OCI-LY7 (cell line): ENCODE data around the gene PRRX2. TPM values are rescaled to one million over a fixed set of nuclear protein-coding genes. Genes with fewer than 3 reads are reported as not detected.
"Not testable (repeated sequence)": the region's sequence is repeated elsewhere in the genome, so short reads cannot be mapped to it uniquely, and the experiment has no call there.

ENCODE experiments used
- BruUV-seq: library from RNA; stranded (reverse); fragments of 400-500 nt; replicated peaks from 2 replicates; lab custom pipeline; 2021; lab: Mats Ljungman, UMichigan
- CTCF ChIA-PET: fragments of 300-600 bp; sonication (Branson Sonifier 250); formaldehyde crosslinking; loops from one replicate; lab custom pipeline; 2022; ENCODE audit warnings: antibody characterized with exemption; ENCODE audit not compliant: unreplicated experiment; lab: Charles Lee
- POLR2A ChIA-PET: fragments of 300-600 bp; sonication (Branson Sonifier 250); formaldehyde crosslinking; loops from one replicate; lab custom pipeline; 2022; ENCODE audit warnings: antibody characterized with exemption; lab: Charles Lee
- DNase-seq: peaks from one replicate; pipeline ENCODE4 v3.0.0-alpha.2; 2015; ENCODE audit warnings: low spot score
- H2AFZ ChIP-seq: fragments of 200-600 bp; sonication (generic), shearing (Covaris generic); 2 replicates; pipeline ENCODE4 v1.6.1; 2014; ENCODE audit warnings: mild to moderate bottlenecking, antibody characterized with exemption, low read length, moderate library complexity
- H3K27ac ChIP-seq: fragments of 200-600 bp; sonication (generic); 2 replicates; pipeline ENCODE4 v1.5.1; 2014; ENCODE audit warnings: mixed run types, low read depth, mild to moderate bottlenecking, moderate library complexity, low read length, inconsistent platforms; ENCODE audit not compliant: poor library complexity, severe bottlenecking
- H3K36me3 ChIP-seq: fragments of 200-600 bp; sonication (generic); 2 replicates; pipeline ENCODE4 v1.6.1; 2014; ENCODE audit warnings: mild to moderate bottlenecking, antibody characterized with exemption, low read length, moderate library complexity, mixed read lengths; ENCODE audit not compliant: insufficient read depth
- H3K4me1 ChIP-seq: fragments of 200-600 bp; sonication (generic); 2 replicates; pipeline ENCODE4 v1.5.1; 2014; ENCODE audit warnings: mild to moderate bottlenecking, low read length; ENCODE audit not compliant: insufficient read depth, poor library complexity, severe bottlenecking
- H3K4me2 ChIP-seq: fragments of 200-600 bp; sonication (generic); 2 replicates; pipeline ENCODE4 v1.6.1; 2014; ENCODE audit warnings: mild to moderate bottlenecking, low read length
- H3K4me3 ChIP-seq: fragments of 200-600 bp; sonication (generic); 2 replicates; pipeline ENCODE4 v1.5.1; 2014; ENCODE audit warnings: mild to moderate bottlenecking, low read depth, low read length; ENCODE audit not compliant: poor library complexity, severe bottlenecking
- H3K79me2 ChIP-seq: fragments of 200-600 bp; sonication (generic); 2 replicates; pipeline ENCODE4 v1.6.1; 2016; ENCODE audit warnings: low read depth, mild to moderate bottlenecking, low read length, moderate library complexity, mixed read lengths; ENCODE audit not compliant: insufficient read depth
- H3K9me2 ChIP-seq: fragments of 200-600 bp; sonication (generic); 2 replicates; pipeline ENCODE4 v1.6.1; 2016; ENCODE audit warnings: mild to moderate bottlenecking, low read length, mixed read lengths; ENCODE audit not compliant: insufficient read depth
- H3K9me3 ChIP-seq: fragments of 200-600 bp; sonication (generic); 2 replicates; pipeline ENCODE4 v1.6.1; 2014; ENCODE audit warnings: mild to moderate bottlenecking, mixed run types, low read length, mixed read lengths
- H4K20me1 ChIP-seq: fragments of 200-600 bp; sonication (generic); 2 replicates; pipeline ENCODE4 v1.6.1; 2014; ENCODE audit warnings: mild to moderate bottlenecking, antibody characterized with exemption, low read length, moderate library complexity, mixed read lengths; ENCODE audit not compliant: insufficient read depth
- CTCF ChIP-seq: fragments of 200-600 bp; sonication (generic); conservative IDR thresholded peaks from 2 replicates; pipeline ENCODE4 v1.5.1; 2014; ENCODE audit warnings: mild to moderate bottlenecking, antibody characterized with exemption, low read length, moderate library complexity, mixed read lengths
- EZH2phosphoT487 ChIP-seq: fragments of 200-600 bp; sonication (generic); IDR thresholded peaks from 2 replicates; pipeline ENCODE4 v1.6.1; 2018; ENCODE audit warnings: low read depth, borderline replicate concordance, mild to moderate bottlenecking, mixed run types, antibody characterized with exemption, low read length, moderate library complexity, mixed read lengths
- intact Hi-C: fragments of 100-400 bp; cut with micrococcal nuclease; formaldehyde crosslinking; loops from one replicate; pipeline ENCODE4 v1.10.0; 2022; ENCODE audit not compliant: unreplicated experiment
- total RNA-seq, 2 experiments: library from RNA; depleted of rRNA in 1 of 2; stranded (reverse); fragments of >200 nt in 1 of 2; shearing (Covaris generic) in 1 of 2; gene quantifications; 2 replicates each; pipeline ENCODE4 v1.2.3, GENCODE V29; 2014 to 2022

The PRRX2 gene
- total RNA-seq, 2 experiments from 2014 or later = not detected

GRCh38 chr9:129655696-129656095 lies 9.8 kb upstream of the PRRX2 start:
- intact Hi-C loops = no loop called here
- Histone ChIP-seq H3K36me3 (no peaks in the 10 kb centered on the region), H3K9me2 (no peaks in the 10 kb centered on the region), H3K4me2 (no peak overlapping the region), H2AFZ (no peak overlapping the region), H3K4me1 (no peaks in the 10 kb centered on the region), H3K9me3 (no peaks in the 10 kb centered on the region), H4K20me1 (no peaks in the 10 kb centered on the region), H3K27ac (no peak overlapping the region), H3K79me2 (no peaks in the 10 kb centered on the region), H3K4me3 (no peak overlapping the region)
- no peak for TF ChIP-seq CTCF
- TF ChIP-seq EZH2phosphoT487 = no peak
- CTCF ChIA-PET = no interaction called here
- BruUV-seq = no TSS peak
- DNase-seq = no peak
- POLR2A ChIA-PET = no interaction called here

- TF ChIP-seq CTCF (no peak), EZH2phosphoT487 (no peak)
- intact Hi-C loops = no loop called here
- no peaks in the 10 kb centered on the region for H4K20me1 ChIP-seq
- CTCF ChIA-PET = no interaction called here
- no peaks in the 10 kb centered on the region for H3K36me3 ChIP-seq
- no peaks in the 10 kb centered on the region for H3K9me2 ChIP-seq
- no peak overlapping the region for H3K27ac ChIP-seq
- no peak overlapping the region for H3K4me2 ChIP-seq
- no peak overlapping the region for H3K4me3 ChIP-seq
- H3K9me3 ChIP-seq = no peaks in the 10 kb centered on the region
- POLR2A ChIA-PET = no interaction called here
- no peaks in the 10 kb centered on the region for H3K4me1 ChIP-seq
- H3K79me2 ChIP-seq = no peaks in the 10 kb centered on the region
- BruUV-seq = no TSS peak
- H2AFZ ChIP-seq = no peak overlapping the region
- DNase-seq = no peak
Observed at GRCh38 chr9:129656795-129657390, 8.6 kb upstream of the PRRX2 start.

GRCh38 chr9:129661029-129661428 lies 4.4 kb upstream of the PRRX2 start:
- H3K4me1 ChIP-seq = no peaks in the 10 kb centered on the region
- CTCF ChIA-PET = no interaction called here
- H3K36me3 ChIP-seq = no peaks in the 10 kb centered on the region
- no peak overlapping the region for H2AFZ ChIP-seq
- BruUV-seq = no TSS peak
- intact Hi-C loops = no loop called here
- H3K4me3 ChIP-seq = no peak overlapping the region
- DNase-seq = no peak
- POLR2A ChIA-PET = interaction anchor here (0.7 kb wide), 1 partner anchor 802 kb away, joined by 4 read pairs; no protein-coding TSS in a partner anchor
- no peak overlapping the region for H3K27ac ChIP-seq
- no peaks in the 10 kb centered on the region for H3K9me2 ChIP-seq
- no peak overlapping the region for H3K4me2 ChIP-seq
- TF ChIP-seq EZH2phosphoT487 (no peak), CTCF (no peak)
- H3K79me2 ChIP-seq = no peaks in the 10 kb centered on the region
- H3K9me3 ChIP-seq = no peaks in the 10 kb centered on the region
- no peaks in the 10 kb centered on the region for H4K20me1 ChIP-seq

GRCh38 chr9:129662239-129662638 lies 3.2 kb upstream of the PRRX2 start:
- BruUV-seq, H3K9me2 ChIP-seq, H3K4me1 ChIP-seq, H3K79me2 ChIP-seq, H3K4me3 ChIP-seq, H2AFZ ChIP-seq, POLR2A ChIA-PET, H3K36me3 ChIP-seq, intact Hi-C loops, DNase-seq, H4K20me1 ChIP-seq, H3K4me2 ChIP-seq, CTCF ChIA-PET, H3K9me3 ChIP-seq, H3K27ac ChIP-seq: not testable (repeated sequence)
